HG03457 (cell line): ENCODE measurements around the gene ZNF554.
"Not testable (repeated sequence)": the region's sequence is repeated elsewhere in the genome, so short reads cannot be mapped to it uniquely, and the experiment has no call there.

Source experiments
- ATAC-seq: cut with Tn5 transposase; IDR thresholded peaks from one replicate; pipeline ENCODE4 v1.9.1; 2021; ENCODE audit warnings: moderate number of reproducible peaks; ENCODE audit not compliant: unreplicated experiment

Gene ZNF554

DNA sequence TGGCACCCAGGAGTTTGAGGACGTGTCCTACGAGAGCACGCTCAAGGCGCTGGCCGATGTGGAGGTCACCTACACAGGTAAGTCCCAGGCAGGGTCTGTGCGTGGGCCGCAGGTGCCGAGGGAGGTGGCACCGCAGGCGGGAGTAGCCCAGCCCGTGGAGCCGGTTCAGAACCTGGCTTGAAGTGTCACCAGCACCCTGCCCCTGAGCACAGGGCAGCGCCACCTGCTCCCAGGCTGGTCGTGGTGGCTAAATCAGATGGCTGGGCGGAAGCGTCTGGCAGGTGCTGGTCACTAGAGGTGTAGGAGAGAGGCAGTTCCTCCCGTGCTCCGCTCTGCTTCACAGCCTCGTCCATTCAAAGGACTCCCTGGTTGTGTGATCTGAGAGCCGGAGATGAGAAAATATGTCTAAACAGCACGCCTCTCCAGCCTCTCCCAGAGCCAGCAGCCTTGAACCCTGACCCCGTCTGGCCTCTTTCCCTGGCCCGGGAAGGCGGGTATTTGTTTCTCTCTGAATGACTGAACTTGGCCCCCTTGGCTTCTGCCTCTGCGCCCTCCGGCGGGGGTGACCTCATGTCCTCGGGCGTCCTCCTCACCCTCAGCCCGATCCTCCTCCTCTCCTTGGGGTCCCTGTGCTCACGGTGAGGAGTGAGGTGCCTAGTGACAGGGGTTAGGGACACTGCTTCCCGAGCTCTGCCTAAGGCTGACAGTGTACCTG, 29.0 kb upstream of the ZNF554 start:
- ATAC-seq = no peak

DNA sequence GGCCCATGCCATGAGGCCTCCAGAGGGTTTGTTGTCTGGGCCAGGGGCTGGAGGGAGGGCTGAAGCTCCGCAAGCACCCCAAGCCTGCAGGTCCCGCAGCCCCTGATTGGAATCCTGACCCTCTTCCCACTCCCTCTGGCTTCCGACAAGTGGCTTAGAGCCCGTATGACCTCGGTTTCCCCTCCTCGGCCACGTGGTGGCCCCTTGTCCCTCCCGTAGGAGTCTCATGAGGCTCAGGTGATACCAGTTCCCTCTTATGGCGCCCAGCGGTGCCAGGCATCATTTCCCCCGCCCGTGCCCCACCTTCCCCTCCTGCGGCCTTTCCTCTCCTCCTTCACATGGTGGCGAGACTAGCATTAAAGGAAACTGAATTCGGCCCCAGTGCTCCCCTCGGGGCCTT, 28.2 kb upstream of the ZNF554 start:
- no peak for ATAC-seq

DNA sequence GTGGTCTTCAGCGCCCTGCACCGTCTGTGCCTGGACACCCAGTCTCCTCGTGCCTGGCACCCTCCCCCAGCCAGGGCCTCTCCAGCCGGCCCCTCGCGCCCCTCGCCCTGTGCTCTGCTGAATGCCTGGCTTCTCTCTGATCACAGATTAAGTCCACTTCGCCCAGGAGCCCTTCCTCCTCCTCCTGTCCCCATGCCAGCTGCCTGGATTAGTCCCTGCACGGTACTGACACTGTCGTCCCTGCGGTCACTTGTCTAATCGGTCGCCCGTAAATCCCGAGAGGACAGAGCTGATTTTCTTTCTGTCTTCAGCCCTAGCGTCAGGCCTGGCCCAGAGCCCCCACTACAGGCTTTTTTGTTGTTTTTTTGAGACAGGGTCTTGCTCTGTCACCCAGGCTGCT, 27.8 kb upstream of the ZNF554 start:
- no peak for ATAC-seq

DNA sequence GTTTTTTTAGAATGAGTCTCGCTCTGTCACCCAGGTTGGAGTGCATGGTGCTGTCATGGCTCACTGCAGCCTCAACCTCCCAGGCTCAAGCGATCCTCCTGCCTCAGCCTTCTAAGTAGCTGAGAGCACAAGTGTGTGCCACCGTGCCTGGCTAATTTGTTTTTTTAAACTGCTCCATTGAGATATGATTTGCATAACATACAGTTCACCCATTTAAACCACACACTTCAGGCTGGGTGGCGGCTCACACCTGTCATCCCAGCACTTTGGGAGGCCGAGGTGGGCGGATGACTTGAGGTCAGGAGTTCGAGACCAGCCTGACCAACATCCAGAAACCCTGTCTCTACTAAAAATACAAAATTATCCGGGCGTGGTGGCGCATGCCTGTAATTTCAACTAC, 27.0 kb upstream of the ZNF554 start:
- ATAC-seq = not testable (repeated sequence)

DNA sequence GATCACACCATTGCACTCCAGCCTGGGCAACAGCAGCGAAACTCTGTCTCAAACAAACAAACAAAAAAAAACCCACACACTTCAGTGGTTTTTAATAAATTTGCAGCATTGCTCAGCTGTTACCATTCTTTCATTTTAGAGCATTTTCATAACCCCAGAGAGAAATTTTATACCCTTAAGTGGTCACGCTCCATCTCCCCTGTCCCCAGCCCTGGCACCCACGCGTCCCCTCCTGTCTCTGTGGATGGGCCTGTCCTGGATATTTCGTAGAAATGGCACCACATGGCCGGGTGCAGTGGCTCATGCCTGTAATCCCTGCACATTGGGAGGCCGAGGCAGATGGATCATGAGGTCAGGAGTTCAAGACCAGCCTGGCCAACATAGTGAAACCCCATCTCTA, 26.5 kb upstream of the ZNF554 start:
- ATAC-seq = no peak

DNA sequence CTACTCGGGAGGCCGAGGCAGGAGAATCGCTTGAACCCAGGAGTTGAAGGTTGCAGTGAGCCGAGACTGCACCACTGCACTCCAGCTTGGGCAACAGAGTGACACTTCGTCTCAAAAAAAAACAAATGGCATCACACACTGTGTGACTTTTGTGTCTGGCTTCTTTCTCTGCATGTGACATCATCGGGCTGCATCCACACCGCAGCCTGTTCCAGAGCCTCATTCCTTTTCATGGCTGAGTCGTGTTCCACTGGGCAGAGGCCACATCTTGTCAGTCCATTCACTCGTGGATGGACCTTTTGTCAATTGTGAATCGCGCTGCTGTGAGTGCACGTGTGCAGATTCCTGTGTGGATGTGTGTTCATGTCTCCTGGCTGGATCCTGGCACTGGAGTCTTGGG, 26.1 kb upstream of the ZNF554 start:
- ATAC-seq = no peak

DNA sequence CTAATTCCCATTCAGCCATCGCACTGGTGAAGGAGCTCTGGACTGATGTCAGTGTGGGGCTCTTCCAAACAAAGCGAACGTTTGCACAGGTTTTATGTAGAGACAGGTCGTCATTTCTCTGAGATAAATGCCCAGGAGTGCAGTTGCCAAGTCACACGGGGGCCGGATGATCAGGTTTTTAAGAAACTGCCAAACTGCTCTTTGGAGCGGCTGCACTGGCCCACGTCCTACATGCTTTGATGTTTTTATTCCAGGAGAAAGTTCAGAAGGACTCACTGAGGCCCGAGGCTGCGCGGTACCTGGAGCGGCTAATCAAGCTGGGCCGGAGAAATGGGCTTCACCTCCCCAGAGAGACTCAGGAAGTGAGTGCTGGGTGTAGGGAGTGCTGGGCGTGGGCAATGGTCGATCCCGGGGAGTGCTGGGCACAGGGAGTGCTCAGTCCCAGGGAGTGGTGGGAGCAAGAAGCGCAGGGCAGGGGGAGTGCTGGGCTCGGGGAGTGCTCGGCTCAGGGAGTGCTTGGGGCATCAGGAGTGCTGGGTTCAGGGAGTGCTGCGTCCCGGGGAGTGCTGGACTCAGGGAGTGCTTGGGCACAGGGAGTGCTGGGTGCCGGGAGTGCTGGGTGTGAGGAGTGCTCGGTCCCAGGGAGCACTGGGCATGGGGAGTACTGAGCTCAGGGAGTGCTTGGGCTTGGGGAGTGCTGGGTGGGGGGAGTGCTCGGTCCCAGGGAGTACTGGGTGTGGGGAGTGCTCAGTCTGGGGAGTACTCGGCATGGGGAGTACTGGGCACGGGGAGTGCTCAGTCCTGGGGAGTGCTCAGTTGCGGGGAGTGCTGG, 23.6 kb upstream of the ZNF554 start:
- ATAC-seq = no peak

DNA sequence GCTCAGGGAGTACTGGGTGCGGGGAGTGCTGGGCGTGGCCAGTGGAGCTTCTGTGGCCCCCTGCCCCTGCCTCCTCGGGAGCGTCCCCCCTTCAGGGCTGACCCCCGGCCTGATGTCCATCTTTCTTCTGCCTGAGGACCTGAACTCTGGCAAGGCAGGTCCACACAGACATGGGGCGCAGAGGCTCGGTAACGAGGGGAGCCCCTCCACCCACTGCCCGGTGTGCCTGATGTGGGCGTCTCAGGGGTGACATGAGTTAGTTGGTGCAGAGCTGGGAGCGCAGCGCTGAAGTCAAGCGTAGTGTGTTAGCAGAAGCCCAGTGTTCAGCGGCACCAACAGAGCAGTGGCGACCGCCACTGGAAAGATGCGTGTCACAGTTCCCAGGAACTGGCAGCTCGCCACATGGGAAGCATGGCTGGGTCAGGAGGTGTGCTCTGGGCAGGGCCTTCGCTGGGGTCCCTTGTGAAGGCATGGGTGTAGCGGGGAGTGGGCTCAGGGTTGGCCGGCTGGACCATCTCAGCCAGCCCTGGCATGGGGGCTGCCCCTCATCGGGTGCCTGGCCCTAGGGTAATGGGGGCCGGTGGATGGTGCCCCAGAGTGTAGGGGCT, 22.9 kb upstream of the ZNF554 start:
- no peak for ATAC-seq

DNA sequence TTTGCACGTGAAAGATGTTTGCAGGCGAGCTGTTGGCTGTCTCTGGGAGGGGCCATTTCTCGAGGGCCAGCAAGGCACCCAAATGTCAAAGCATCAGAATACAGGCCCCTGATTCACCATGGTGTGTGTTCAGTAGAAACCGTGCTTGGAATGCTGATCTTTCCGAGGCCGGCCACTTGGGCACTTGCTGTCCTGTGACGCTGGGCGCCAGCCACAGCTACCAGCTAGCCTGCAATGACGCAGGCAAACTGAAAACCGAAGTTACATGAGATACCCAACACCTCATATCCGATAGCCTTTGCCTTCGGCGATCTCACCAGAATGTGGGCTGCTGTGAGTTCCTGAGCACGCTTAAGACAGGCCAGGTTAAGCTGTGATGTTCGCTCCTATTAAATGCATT, 22.4 kb upstream of the ZNF554 start:
- ATAC-seq = no peak

DNA sequence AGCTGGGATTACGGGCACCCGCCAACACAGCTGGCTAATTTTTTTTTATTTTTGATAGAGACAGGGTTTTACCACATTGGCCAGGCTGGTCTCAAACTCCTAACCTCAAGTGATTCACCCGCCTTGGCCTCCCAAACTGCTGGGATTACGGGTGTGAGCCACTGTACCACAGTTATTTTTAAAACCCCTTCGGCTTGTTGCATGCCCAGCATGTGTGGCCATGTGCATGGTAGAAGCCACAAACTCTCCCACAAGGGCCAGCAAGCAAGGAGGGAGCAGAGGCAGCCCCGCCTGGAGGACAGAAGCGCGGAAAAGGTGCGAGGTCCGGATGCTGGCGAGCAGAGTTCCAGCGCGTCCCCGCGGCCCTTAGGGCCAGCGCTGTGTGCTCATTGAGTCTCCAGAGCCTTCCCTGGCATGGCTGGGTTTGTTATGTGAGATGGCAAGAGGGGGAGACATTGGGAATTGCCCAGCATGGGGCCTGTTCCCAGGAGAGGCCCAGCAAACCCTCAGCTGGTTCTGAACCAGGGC, 21.4 kb upstream of the ZNF554 start:
- no peak for ATAC-seq

DNA sequence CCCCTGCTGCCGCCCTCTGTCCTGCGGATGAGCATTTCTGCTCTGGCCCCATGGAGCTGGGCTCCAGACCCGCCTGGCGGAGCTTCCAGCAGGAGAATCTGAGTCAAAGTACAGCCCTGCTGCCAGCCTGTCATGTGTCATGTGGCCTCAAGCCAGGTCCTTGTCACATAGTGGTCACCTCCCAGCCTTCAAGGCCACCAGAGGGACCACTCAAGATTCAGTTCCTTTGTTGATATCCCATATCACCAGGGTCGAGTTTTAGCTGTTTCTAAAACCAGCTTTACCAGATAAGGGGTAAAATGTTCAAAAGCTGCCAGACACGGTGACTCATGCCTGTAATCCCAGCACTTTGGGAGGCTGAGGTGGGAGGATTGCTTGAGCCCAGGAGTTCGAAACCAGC, 20.9 kb upstream of the ZNF554 start:
- ATAC-seq = no peak

DNA sequence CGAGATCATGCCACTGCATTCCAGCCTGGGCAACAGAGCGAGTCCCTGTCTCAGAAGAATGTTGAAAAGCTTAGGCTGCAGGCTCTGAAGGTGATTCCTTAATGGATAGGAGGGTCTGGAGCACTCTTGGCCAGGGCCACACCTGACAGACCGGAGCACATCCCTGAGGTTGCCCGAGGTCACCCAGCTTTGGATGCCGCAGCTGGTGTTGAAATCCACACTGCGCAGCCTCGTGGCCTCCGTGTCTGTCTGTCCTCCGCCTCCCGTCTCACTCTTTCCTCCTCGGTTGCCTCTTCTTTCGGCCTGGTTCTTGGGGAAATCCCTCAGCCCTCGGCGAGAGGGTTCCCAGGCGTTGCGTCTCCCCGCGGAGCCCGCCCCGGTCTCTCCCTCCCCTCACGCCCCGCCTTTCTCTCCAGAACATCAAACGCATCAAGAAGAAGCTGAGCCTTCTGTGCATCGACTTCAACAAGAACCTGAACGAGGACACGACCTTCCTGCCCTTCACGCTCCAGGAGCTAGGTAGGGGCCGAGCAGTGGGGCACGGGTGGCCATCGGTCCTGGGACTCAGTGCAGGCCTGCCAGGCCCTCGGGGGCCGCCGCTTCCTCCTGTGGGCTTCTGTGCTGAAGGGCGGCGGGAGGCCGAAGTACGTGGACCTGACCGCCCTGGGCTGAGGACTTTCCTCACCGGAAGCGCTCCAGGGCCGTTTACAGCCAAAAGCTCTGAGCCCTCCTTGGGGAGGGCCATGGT, 20.2 kb upstream of the ZNF554 start:
- ATAC-seq = no peak

DNA sequence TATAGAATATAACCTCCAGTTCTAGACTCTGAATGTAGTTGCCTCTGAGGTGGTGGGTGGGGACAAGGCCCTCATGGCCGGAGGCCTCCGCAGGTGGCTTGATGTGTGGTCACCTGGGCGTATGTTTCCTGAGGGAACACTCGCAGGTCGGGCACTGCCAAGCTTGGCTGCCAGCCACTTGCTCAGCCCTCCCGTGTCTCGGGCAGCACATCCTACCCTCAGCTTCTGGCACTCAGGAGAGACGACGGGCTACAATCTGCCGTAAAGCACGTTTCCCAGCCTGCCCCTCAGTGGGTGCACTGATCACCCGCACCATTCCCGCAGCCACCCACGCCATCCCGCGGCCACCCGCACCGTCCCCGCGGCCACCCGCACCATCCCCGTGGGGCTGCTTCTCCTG, 19.2 kb upstream of the ZNF554 start:
- ATAC-seq = no peak

DNA sequence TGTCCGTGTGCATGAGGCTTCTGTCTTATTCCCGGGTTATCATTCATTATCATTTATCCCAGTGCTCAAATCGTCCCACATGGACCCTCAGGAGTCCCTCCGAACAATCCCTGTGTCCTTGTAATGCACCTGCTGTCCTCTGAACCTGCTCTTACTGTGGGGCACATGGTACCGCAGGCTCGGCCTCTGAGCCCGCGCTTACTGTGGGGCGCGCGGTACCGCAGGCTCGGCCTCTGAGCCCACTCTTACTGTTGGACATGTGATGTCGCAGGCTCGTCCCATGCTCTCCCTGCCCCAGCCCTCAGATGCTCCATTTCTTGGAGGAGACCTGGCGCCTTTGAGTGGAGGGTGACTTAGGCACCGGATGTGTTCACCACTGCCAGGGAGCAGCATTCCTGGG, 16.8 kb upstream of the ZNF554 start:
- no peak for ATAC-seq

DNA sequence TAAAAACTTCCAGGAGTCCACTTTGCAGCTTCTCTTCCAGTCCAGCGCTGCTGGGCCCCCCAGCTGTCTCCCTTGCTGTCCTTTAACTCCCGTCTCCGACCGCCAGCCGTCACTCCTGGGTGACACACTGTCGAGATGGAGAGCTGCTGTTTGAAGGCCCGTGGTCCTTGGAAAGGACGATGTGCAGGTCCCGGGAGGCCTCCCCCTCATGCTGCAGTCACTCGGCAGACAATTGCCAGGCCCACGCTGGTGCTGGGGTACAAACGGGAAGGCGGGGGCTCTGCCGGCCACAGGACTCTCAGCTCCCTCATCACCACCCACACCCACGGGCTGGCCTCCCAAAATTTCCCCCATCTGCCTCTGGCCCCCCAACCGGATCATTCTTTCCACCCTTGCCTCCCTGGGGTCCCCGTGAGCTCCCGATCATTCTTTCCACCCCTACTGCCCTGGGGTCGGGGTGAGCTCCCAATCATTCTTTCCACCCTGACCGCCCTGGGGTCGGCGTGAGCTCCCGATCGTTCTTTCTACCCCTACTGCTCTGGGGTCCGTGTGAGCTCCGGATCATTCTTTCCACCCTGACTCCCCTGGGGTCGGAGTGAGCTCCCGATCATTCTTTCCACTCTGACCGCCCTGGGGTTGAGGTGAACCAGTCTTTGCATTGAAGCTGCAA, 16.0 kb upstream of the ZNF554 start:
- ATAC-seq = no peak

DNA sequence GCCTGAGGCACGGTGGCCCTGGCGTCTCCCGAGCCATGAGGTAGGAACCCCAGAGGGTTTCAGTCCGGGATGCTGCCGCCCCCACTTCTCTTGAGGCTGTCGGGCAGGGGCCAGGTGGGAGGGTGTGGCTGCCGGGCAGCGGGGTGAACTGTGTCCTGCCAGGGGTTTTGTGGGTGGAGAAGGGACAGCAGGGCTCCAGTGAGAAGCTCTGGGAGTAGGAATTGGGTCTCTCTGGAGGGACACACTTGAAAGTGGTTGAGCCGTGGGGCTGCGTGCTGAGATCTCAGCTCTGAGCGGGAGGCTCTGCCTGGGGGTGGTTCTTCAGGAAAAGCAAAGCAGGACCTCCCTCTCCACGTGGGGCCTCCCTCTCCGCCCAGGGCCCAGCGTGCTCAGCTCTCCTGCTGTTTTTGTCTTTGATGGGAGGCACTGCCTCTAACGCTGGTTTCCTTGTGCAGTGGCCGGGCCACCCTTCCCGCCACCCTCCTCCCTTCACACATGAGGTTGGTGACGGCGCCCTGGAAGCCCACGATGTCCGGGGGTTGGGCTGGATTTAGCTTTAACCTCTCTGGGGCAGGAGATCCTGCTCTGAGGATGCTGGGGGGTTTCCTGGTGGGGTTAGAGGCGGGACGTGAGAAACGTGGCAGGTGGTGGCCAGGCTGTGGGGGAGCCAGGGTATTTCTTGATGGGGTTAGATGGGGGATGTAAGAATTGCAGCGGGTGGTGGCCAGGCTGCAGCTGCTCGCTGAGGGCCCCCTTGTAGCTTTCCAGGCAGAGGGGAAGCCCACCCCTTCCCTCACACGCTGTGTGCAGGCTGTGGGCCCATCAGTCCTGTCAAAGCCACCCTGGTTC, 15.3 kb upstream of the ZNF554 start:
- ATAC-seq = no peak

DNA sequence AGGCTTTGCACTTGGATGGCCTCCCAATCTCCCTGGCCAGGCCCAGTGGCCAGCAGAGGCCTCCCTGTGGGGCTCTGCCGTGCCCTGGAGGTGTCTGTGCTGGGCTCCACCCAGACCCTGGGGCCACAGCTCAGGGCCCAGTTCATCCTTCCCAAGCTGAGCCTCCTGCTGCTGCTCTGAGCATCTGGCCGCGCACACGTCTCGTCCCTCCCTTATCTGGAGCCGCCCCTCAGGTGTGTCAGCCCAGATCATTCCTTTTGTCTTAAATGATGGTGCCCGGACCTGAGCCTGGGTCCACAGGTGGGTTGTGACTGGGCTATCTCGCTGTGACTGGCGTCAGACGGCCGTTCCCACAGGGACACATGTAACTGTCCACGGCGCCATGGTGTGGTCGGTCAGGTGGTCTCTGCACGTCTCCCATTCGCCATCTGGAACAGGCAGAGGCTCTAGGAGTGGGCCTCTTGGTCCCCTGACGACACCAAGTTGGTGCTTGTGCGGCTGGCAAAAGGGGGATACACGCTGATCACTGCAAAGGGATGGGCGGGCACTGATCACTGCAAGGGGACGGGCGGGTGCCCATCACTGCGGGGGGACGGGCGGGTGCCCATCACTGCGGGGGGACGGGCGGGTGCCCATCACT, 14.3 kb upstream of the ZNF554 start:
- ATAC-seq = no peak

DNA sequence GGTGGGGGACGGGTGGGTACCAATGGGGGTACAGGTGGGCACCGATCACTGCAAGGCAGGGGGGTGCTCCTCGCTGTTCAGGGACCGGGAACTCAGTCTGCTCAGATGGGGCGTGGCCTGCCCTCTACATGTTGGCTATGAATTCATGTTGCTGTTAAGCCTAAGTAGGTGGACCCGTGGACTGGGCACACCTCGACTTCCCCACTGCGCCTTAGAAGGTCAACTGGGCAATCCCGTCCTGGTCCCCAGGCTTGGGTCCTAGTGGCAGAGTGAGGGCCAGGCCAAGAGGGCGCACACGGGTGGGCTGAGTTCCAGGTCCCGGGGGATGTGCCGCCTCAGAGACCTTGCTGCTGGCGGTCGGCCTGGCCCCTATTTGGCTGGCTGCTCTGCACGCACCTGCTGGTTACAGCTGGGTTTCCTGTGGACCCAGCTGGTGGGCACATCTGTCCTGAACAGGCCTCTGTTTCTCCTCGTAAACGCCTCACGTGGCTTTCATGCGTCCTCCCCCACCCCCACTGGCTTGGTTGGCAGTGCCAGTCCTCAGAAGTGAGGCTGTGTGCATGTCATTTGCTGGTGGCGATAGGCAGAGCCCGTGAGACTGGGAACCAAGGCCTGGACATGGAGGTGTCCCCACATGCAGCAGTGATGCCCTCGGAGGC, 13.5 kb upstream of the ZNF554 start:
- no peak for ATAC-seq
